GM12864 (cell line): ENCODE results near the gene PSMB10.
A peak's percentile ranks its signal among the peaks of the same experiment; 100 is the strongest.

Experiments used
- DNase-seq: peaks from one replicate; pipeline ENCODE4 v3.0.0-alpha.2; 2011; ENCODE audit warnings: low read depth
- H3K4me3 ChIP-seq: 2 replicates; pipeline ENCODE4 v1.5.1; 2011; ENCODE audit warnings: mild to moderate bottlenecking, low read depth, low read length, control low read depth
- CTCF ChIP-seq: IDR thresholded peaks from 2 replicates; pipeline ENCODE4 v1.5.1; 2011; ENCODE audit warnings: low read depth, mild to moderate bottlenecking, moderate library complexity, low read length, control low read depth, inconsistent platforms; ENCODE audit errors: missing control alignments

PSMB10 gene

DNA sequence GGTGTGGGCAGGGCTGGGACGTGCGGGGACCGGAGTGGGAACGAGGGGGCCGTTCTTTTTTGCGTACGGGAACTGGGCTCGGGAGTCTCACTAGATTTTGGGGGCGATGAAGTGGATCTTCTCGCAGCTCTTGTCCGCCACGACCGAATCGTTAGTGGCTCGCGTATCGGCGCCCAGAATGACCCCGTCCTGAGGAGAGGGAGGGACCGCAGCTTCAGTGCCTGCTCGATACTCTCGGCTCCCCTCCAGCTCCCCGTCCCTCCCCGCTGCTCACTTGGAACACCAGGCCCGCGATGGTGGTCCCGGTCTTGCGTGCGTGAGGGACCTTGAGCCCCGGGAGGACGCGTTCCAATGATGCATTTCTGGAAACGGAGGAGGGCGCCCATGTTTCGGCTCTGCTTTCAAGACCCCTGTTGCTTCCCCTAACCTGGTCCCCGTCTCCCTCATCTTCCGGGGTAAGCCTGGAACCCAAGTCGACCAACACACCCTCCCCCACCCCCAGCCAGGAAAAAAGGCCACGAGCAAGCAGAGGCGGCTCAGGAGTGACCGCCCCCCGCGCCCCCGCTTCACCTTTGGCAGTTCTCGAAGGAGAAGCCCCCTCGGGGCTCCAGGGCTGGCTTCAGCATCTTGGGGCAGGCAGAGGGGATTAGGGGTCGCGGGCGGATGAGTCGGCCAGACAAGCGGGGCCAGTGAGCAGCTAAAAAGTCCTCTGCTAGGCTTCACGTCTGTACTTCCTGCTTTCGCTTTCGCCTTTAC is at the start of gene PSMB10:
Gene PSMB10, minus strand, starts transcription at position 727 of the 756 bp plus-strand sequence. Its CDS starts 101 bp downstream, at position 626.
- peak within 1 kb of the TSS; percentile 81 for H3K4me3 ChIP-seq
- no peak for DNase-seq
- TF ChIP-seq CTCF: no peak

DNA sequence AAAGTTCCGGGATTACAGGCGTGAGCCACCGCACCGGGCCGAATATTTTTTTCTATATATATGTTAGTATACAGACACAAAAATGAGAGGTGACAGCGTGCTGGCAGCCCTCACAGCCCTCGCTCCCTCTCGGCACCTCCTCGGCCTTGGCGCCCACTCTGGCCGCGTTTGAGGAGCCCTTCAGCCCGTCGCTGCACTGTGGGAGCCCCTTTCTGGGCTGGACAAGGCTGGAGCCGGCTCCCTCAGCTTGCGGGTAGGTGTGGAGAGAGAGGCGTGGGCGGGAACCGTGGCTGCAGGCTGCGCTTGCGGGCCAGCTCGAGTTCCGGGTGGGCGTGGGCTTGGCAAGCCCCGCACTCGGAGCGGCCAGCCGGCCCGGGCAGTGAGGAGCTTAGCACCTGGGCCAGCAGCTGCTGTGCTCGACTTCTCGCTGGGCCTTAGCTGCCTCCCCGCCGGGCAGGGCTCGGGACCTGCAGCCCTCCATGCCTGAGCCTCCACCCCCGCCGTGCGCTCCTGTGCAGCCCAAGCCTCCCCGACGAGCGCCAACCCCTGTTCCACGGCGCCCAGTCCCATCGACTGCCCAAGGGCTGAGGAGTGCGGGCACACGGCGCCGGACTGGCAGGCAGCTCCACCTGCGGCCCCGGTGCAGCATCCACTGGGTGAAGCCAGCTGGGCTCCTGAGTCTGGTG is 45.5 kb upstream of the PSMB10 start:
- no peak for TF ChIP-seq CTCF
- no peak overlapping the region for H3K4me3 ChIP-seq
- no peak for DNase-seq

DNA sequence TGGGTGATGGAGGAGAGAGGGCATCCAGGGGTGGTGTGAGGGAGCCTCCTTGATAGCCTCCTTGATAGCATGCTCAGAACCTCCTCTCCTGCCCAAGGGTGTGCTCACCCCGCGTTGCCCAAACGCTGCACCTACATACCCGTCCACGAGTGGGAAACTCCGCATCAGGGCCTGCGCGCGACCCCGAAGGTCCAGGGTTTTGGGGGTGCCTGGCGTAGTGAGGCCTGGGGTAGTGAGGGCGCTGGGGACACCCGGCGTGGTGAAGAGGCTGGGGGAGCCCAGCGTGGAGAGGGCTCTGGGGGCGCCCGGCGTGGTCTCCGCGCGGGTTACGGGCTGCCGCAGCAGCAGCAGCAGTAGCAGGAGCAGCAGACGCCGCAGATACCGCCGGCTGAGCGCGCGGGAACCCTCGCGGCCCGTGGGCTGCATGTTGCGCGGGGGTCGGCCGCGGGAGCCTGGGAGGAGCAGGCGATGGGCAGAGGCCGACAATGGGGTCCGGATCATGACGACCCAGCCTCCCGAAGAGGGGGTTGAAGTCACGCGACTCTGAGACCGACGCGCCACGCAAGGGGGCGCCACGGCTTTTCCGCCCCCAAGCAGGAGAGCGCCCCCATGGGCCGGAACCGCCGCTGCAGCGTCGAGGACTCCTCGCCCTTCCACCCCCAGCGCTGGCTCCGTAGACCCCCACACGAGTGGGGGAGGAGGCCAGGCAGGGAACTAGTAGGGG is 43.5 kb upstream of the PSMB10 start, which contains the start of gene DPEP3:
Gene DPEP3, minus strand, starts transcription at position 545 of the 724 bp plus-strand sequence. Its CDS starts 119 bp downstream, at position 426.
- TF ChIP-seq CTCF: peak; percentile 24
- no peak for DNase-seq
- no peak within 1 kb of the TSS for H3K4me3 ChIP-seq

GRCh38 chr16:67977469-67978227 is 41.0 kb upstream of the PSMB10 start:
- DNase-seq: no peak
- peak; percentile 12 for TF ChIP-seq CTCF
- no peak overlapping the region for H3K4me3 ChIP-seq

DNA sequence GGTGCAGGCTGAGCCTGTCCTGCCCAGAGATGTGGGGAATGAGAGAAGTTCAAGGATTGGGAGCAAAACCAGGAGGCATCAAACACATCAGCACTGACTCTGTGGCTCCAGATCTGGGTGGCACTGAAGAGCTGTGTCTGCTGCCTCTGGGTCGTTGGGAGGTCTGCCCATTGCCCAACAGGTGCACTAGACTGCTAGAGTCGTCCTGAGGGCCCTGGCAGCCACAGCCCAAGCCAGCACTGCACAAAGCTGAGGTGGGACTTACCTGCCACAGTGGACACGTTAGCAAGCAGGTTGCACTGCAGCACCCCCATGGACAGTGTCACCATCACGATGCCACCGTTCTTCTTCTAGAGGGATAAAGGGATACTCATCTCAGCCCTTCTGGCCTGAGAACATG is 40.4 kb upstream of the PSMB10 start:
- TF ChIP-seq CTCF: no peak
- no peak for DNase-seq
- no peak overlapping the region for H3K4me3 ChIP-seq

DNA sequence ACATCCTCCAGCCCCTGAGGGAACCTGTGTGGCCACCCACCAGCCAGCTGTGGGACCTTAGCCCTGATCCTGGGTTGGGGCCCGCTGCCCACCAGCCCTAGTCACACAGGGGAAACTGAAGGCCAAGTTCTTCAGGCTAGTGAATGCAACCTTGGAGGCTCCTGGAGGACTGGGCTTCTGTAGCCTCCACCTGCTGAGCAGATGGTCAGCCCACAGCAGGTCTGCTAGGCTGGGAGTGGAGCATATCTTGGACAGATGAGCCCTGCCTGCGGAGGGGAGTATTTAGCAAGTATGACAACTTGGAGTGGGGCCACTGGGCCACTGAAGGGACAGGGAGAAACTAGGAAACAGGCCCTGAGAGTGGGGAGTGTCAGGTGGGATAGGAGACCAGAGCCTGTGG is 39.6 kb upstream of the PSMB10 start:
- TF ChIP-seq CTCF: no peak
- no peak for DNase-seq

More for the DNA sequence above, 39.6 kb upstream of the PSMB10 start:
- no peak overlapping the region for H3K4me3 ChIP-seq
